Liver (tissue), 9 donors: ENCODE results near the gene SMIM35. TPM values are rescaled to one million over a fixed set of nuclear protein-coding genes. Genes with fewer than 3 reads are reported as not detected.
"Not testable (repeated sequence)": the region's sequence is repeated elsewhere in the genome, so short reads cannot be mapped to it uniquely, and the experiment has no call there.

Source experiments
- DNase-seq: peaks from one replicate; pipeline ENCODE4 v3.0.0-alpha.2; 2017; ENCODE audit warnings: low spot score
- H3K27ac ChIP-seq, 2 donors: one replicate each; pipeline ENCODE4 v1.7.0; 2013; ENCODE audit warnings: inconsistent platforms in 2 of 2, low read length in 2 of 2, control low read depth in 1 of 2, low read depth in 1 of 2, mild to moderate bottlenecking in 1 of 2
- H3K27me3 ChIP-seq, 4 donors: one replicate each; pipeline versions ENCODE4 v1.6.1 to v1.7.0; 2013; ENCODE audit warnings: low read length in 3 of 4, inconsistent platforms in 1 of 4, mild to moderate bottlenecking in 1 of 4, moderate library complexity in 1 of 4; ENCODE audit not compliant: control insufficient read depth in 4 of 4, insufficient read depth in 4 of 4
- H3K36me3 ChIP-seq, 4 donors: one replicate each; pipeline versions ENCODE4 v1.6.1 to v1.7.0; 2013; ENCODE audit warnings: low read length in 3 of 4, mild to moderate bottlenecking in 3 of 4, low read depth in 1 of 4, moderate library complexity in 1 of 4; ENCODE audit not compliant: control insufficient read depth in 4 of 4, insufficient read depth in 3 of 4
- H3K4me1 ChIP-seq, 4 donors: one replicate each; pipeline versions ENCODE4 v1.6.1 to v1.7.0; 2013; ENCODE audit warnings: low read length in 3 of 4, mild to moderate bottlenecking in 3 of 4, moderate library complexity in 1 of 4; ENCODE audit not compliant: control insufficient read depth in 4 of 4, insufficient read depth in 4 of 4
- H3K4me3 ChIP-seq, 3 donors: one replicate each; pipeline versions ENCODE4 v1.6.1 to v1.7.0; 2013; ENCODE audit warnings: low read length in 3 of 3, control low read depth in 1 of 3, low read depth in 1 of 3, mild to moderate bottlenecking in 1 of 3
- H3K9ac ChIP-seq, 2 donors: one replicate each; pipeline ENCODE4 v1.7.0; 2013; ENCODE audit warnings: low read length in 2 of 2, mild to moderate bottlenecking in 2 of 2, moderate library complexity in 2 of 2, control low read depth in 1 of 2, low read depth in 1 of 2
- H3K9me3 ChIP-seq, 4 donors: one replicate each; pipeline versions ENCODE4 v1.6.1 to v1.7.0; 2013; ENCODE audit warnings: low read length in 3 of 4; ENCODE audit not compliant: control insufficient read depth in 4 of 4
- ATF3 ChIP-seq: IDR thresholded peaks from 2 replicates; pipeline ENCODE4 v1.6.1; 2016; ENCODE audit warnings: antibody characterized with exemption
- EGR1 ChIP-seq, 2 donors: IDR thresholded peaks; 2 replicates each; pipeline ENCODE4 v1.6.1; 2016 to 2018; ENCODE audit warnings: antibody characterized with exemption in 2 of 2, low read depth in 2 of 2
- FOXA1 ChIP-seq: IDR thresholded peaks from 2 replicates; pipeline ENCODE4 v1.6.1; 2016; ENCODE audit warnings: antibody characterized with exemption
- FOXA2 ChIP-seq: IDR thresholded peaks from 2 replicates; pipeline ENCODE4 v1.6.1; 2016; ENCODE audit warnings: antibody characterized with exemption
- HNF4A ChIP-seq, 2 donors: conservative IDR thresholded peaks; 2 replicates each; pipeline ENCODE4 v1.6.1; 2016; ENCODE audit warnings: antibody characterized with exemption in 2 of 2, mild to moderate bottlenecking in 2 of 2
- HNF4G ChIP-seq: IDR thresholded peaks from 2 replicates; pipeline ENCODE4 v1.6.1; 2016; ENCODE audit warnings: antibody characterized with exemption
- MAX ChIP-seq: IDR thresholded peaks from 2 replicates; pipeline ENCODE4 v1.6.1; 2016; ENCODE audit warnings: antibody characterized with exemption
- NR2F2 ChIP-seq: IDR thresholded peaks from 2 replicates; pipeline ENCODE4 v1.6.1; 2016; ENCODE audit warnings: antibody characterized with exemption
- RAD21 ChIP-seq, 2 donors: IDR thresholded peaks; 2 replicates each; pipeline ENCODE4 v1.6.1; 2016; ENCODE audit warnings: antibody characterized with exemption in 2 of 2, mild to moderate bottlenecking in 2 of 2
- SP1 ChIP-seq: IDR thresholded peaks from 2 replicates; pipeline ENCODE4 v1.6.1; 2018; ENCODE audit warnings: antibody characterized with exemption, mild to moderate bottlenecking
- TAF1 ChIP-seq: conservative IDR thresholded peaks from 2 replicates; pipeline ENCODE4 v1.6.1; 2016; ENCODE audit warnings: antibody characterized with exemption, mild to moderate bottlenecking
- ZBTB33 ChIP-seq: IDR thresholded peaks from 2 replicates; pipeline ENCODE4 v1.6.1; 2016; ENCODE audit warnings: antibody characterized with exemption
- WGBS: extraction: QIAGEN DNeasy Blood & Tissue Kit; methylation state at CpG from one replicate; pipeline ENCODE4 v1.1.7; 2013; 5-methylcytosine and 5-hydroxymethylcytosine counted together
- polyA plus RNA-seq, 2 donors: library from polyadenylated mRNA; stranded (reverse) in 1 of 2; unstranded in 1 of 2; fragments of 200-250 nt in 1 of 2; fragments of >200 nt in 1 of 2; fragmentation: Nextera tagmentation in 1 of 2; extraction: Ambion mirVana in 1 of 2; gene quantifications; one replicate each; pipeline versions ENCODE4 v1.2.1 to v1.2.3, GENCODE V29; 2013 to 2015
- total RNA-seq, 2 donors: library from RNA; depleted of rRNA; stranded (reverse); fragments of >200 nt; gene quantifications; one replicate each; pipeline ENCODE4 v1.2.3, GENCODE V29; 2014
- TF ChIP-seq, protein P1 (sequence below): IDR thresholded peaks from 2 replicates; pipeline ENCODE4 v1.6.1; 2016; ENCODE audit warnings: antibody characterized with exemption, mild to moderate bottlenecking
- donor health status: healthy.
- donor health status: healthy.
- donor health status: healthy.
- donor health status: healthy.
- donor health status: healthy.

The SMIM35 gene
- total and polyA plus RNA-seq, 4 donors: 0.07 TPM; not detected in 3

DNA sequence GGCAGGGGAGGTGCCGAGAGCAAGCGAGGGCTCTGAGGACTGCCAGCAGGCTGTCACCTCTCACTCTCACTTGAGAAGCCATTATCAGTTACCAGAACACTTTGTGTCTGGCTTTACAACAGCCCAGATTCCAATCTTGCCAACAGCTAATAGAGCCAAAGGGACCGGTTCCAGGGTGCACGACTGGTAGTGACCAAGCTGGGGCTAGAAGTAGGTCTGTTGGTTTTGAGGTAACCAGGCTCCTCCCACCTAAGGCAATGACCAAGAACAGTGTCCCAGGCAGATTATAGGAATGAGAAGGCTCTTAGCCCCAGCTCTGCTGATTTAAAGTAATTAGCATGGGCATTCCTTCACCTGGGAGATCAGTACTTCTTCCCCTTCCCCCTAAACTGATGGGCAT is 107.8 kb downstream of the SMIM35 start:
- 78% methylated on average over 4 of the region's 4 CpGs for WGBS
- H3K4me1 ChIP-seq: no peaks in the 10 kb centered on the region
- H3K27me3 ChIP-seq: peaks cover 0 to 6% (median 0%) of the 10 kb centered on the region in 4 donors
- no peak for DNase-seq
- H3K9ac ChIP-seq: no peak overlapping the region
- H3K9me3 ChIP-seq: peaks cover 0 to 3% (median 1%) of the 10 kb centered on the region in 4 donors
- H3K27ac ChIP-seq: no peak overlapping the region
- TF ChIP-seq, protein P1, sequence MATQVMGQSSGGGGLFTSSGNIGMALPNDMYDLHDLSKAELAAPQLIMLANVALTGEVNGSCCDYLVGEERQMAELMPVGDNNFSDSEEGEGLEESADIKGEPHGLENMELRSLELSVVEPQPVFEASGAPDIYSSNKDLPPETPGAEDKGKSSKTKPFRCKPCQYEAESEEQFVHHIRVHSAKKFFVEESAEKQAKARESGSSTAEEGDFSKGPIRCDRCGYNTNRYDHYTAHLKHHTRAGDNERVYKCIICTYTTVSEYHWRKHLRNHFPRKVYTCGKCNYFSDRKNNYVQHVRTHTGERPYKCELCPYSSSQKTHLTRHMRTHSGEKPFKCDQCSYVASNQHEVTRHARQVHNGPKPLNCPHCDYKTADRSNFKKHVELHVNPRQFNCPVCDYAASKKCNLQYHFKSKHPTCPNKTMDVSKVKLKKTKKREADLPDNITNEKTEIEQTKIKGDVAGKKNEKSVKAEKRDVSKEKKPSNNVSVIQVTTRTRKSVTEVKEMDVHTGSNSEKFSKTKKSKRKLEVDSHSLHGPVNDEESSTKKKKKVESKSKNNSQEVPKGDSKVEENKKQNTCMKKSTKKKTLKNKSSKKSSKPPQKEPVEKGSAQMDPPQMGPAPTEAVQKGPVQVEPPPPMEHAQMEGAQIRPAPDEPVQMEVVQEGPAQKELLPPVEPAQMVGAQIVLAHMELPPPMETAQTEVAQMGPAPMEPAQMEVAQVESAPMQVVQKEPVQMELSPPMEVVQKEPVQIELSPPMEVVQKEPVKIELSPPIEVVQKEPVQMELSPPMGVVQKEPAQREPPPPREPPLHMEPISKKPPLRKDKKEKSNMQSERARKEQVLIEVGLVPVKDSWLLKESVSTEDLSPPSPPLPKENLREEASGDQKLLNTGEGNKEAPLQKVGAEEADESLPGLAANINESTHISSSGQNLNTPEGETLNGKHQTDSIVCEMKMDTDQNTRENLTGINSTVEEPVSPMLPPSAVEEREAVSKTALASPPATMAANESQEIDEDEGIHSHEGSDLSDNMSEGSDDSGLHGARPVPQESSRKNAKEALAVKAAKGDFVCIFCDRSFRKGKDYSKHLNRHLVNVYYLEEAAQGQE: no peak
- no peak for TF ChIP-seq NR2F2
- no peaks in the 10 kb centered on the region for H3K36me3 ChIP-seq
- H3K4me3 ChIP-seq: no peak overlapping the region

DNA sequence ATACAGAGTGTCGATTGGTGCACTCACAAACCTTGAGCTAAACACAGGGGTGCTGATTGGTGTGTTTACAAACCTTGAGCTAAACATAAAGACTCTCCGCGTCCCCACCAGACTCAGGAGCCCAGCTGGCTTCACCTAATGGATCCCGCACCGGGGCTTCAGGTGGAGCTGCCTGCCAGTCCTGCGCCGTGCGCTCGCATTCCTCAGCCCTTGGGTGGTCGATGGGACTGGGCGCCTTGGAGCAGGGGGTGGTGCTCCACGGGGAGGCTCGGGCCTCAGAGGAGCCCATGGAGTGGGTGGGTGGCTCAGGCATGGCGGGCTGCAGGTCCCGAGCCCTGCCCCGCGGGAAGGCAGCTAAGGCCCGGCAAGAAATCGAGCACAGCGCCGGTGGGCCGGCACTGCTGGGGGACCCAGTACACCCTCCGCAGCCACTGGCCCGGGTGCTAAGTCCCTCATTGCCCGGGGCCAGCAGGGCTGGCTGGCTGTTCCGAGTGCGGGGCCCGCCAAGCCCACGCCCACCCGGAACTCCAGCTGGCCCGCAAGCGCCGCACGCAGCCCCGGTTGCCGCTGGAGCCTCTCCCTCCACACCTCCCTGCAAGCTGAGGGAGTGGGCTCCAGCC is 108.4 kb downstream of the SMIM35 start:
- H3K27me3 ChIP-seq, H3K9me3 ChIP-seq, H3K27ac ChIP-seq, H3K36me3 ChIP-seq, H3K4me3 ChIP-seq, H3K9ac ChIP-seq, DNase-seq, H3K4me1 ChIP-seq: not testable (repeated sequence)
- WGBS: 94% methylated on average over 33 of the region's 36 CpGs

DNA sequence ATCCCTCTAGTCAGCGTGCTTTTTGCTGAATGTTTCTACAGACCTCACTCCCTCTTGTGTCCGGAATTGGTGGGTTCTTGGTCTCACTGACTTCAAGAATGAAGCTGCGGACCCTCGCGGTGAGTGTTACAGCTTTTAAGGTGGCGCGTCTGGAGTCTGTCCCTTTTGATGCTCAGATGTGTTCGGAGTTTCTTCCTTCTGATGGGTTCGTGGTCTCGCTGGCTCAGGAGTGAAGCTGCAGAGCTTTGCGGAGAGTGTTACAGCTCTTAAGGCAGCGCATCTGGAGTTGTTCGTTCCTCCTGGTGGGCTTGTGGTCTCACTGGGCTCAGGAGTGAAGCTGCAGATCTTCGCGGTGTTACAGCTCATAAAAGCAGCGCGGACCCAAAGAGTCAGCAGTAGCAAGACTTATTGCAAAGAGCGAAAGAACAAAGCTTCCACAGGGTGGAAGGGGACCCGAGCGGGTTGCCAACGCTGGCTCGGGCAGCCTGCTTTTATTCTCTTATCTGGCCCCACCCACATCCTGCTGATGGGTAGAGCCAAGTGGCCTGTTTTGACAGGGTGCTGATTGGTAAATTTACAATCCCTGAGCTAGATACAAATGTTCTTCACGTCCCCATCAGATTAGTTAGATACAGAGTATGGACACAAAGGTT is 109.0 kb downstream of the SMIM35 start:
- not testable (repeated sequence) for DNase-seq, H3K36me3 ChIP-seq, H3K27me3 ChIP-seq, H3K4me3 ChIP-seq, H3K9me3 ChIP-seq, H3K27ac ChIP-seq, H3K4me1 ChIP-seq, H3K9ac ChIP-seq
- 87% methylated on average over 23 of the region's 23 CpGs for WGBS

DNA sequence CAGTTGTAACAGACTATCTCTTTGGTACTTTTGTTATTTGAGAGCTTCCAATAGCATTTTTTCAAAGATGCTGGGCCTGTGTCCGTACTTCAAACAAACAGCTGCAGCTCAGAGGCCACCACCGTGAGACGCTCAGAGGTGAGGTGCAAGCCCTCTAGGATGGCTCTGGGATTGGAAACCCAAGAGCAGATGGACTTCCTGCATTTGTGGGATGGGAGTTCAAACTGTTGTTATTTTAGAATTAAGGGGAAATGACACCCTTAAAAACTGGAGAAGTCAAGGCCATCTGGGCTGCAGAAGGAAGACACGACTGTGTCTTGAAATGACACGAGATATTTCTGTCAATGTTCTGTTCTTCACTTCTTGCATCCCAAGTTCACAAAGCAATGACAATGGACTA is 109.7 kb downstream of the SMIM35 start:
- H3K4me3 ChIP-seq: no peak overlapping the region
- H3K4me1 ChIP-seq: peaks cover 0 to 3% (median 0%) of the 10 kb centered on the region in 4 donors
- H3K9ac ChIP-seq: no peak overlapping the region
- H3K27ac ChIP-seq: no peak overlapping the region
- no peaks in the 10 kb centered on the region for H3K36me3 ChIP-seq
- DNase-seq: no peak
- H3K9me3 ChIP-seq: no peaks in the 10 kb centered on the region
- WGBS: 77% methylated on average over 5 of the region's 5 CpGs
- H3K27me3 ChIP-seq: peaks cover 0 to 6% (median 0%) of the 10 kb centered on the region in 4 donors
- no peak for TF ChIP-seq ZBTB33
- TF ChIP-seq ATF3: no peak
- TF ChIP-seq EGR1 (IDR thresholded peaks at IDR 0.05; ENCODE audit: low read depth in 2 of 2): no peak
- TF ChIP-seq HNF4G: no peak
- no peak for TF ChIP-seq TAF1
- no peak for TF ChIP-seq HNF4A (conservative IDR thresholded peaks at IDR 0.05)
- TF ChIP-seq, protein P1: no peak
- TF ChIP-seq MAX: no peak
- TF ChIP-seq RAD21 (IDR thresholded peaks at IDR 0.05): no peak
- no peak for TF ChIP-seq FOXA2
- TF ChIP-seq SP1: no peak
- TF ChIP-seq FOXA1: no peak
